SK-N-SH (cell line): Measurements from ENCODE around the gene DDX1. TPM values are rescaled to one million over a fixed set of nuclear protein-coding genes. Genes with fewer than 3 reads are reported as not detected.

Source experiments
- CTCF ChIA-PET: fragments of 300-600, 350-600 bp; formaldehyde crosslinking; extraction: SDS; loops from one replicate; lab custom pipeline; 2021; lab: Yijun Ruan, JAX
- POLR2A ChIA-PET: fragments of 350-600 bp; sonication (Branson Sonifier 250); formaldehyde crosslinking; extraction: SDS; loops from one replicate; lab custom pipeline; 2020; ENCODE audit warnings: antibody characterized with exemption, inconsistent platforms; lab: Yijun Ruan, JAX
- DNase-seq: peaks from one replicate; pipeline ENCODE4 v3.0.0; 2012
- H2AFZ ChIP-seq: fragments of 200-600 bp; sonication (generic); 2 replicates; pipeline ENCODE4 v1.8.1; 2016; ENCODE audit warnings: antibody characterized with exemption, mild to moderate bottlenecking, low read depth
- H3F3A ChIP-seq: fragments of 200-600 bp; sonication (generic); replicated peaks from 2 replicates; pipeline ENCODE3; 2016; ENCODE audit warnings: antibody characterized with exemption, mild to moderate bottlenecking; ENCODE audit not compliant: insufficient read depth
- H3K27ac ChIP-seq, 2 experiments: fragments of 200-500 bp in 1 of 2; fragments of 200-600 bp in 1 of 2; sonication (Bioruptor generic) in 1 of 2; sonication (generic), shearing (Covaris generic) in 1 of 2; 2 replicates each; pipeline versions ENCODE4 v1.5.1 to v1.6.1; 2014 to 2016; ENCODE audit warnings: low read depth in 2 of 2, inconsistent platforms in 1 of 2, low read length in 1 of 2, mild to moderate bottlenecking in 1 of 2, mixed read lengths in 1 of 2
- H3K27me3 ChIP-seq: fragments of 200-600 bp; sonication (generic), shearing (Covaris generic); 2 replicates; pipeline ENCODE4 v1.6.1; 2016; ENCODE audit warnings: mixed run types; ENCODE audit not compliant: insufficient read depth
- H3K36me3 ChIP-seq, 2 experiments: fragments of 200-500 bp in 1 of 2; fragments of 200-600 bp in 1 of 2; sonication (Bioruptor generic) in 1 of 2; sonication (generic) in 1 of 2; replicated peaks in 1 of 2; 2 replicates each; pipeline versions ENCODE3 to v1.5.1; 2014 to 2016; ENCODE audit warnings: low read length in 1 of 2, mild to moderate bottlenecking in 1 of 2; ENCODE audit not compliant: insufficient read depth in 2 of 2, control insufficient read depth in 1 of 2
- H3K4me1 ChIP-seq, 2 experiments: fragments of 200-500 bp in 1 of 2; fragments of 200-600 bp in 1 of 2; sonication (Bioruptor generic) in 1 of 2; sonication (generic), shearing (Covaris generic) in 1 of 2; 2 replicates each; pipeline versions ENCODE4 v1.5.1 to v1.6.1; 2014 to 2016; ENCODE audit warnings: low read depth in 1 of 2, low read length in 1 of 2, mixed run types in 1 of 2; ENCODE audit not compliant: insufficient read depth in 2 of 2, control insufficient read depth in 1 of 2
- H3K4me2 ChIP-seq: fragments of 200-600 bp; sonication (generic), shearing (Covaris generic); 2 replicates; pipeline ENCODE4 v1.6.1; 2017; ENCODE audit warnings: mixed run types
- H3K4me3 ChIP-seq, 2 experiments: fragments of 200-500 bp in 1 of 2; fragments of 200-600 bp in 1 of 2; sonication (Bioruptor generic) in 1 of 2; sonication (generic), shearing (Covaris generic) in 1 of 2; 2 replicates each; pipeline versions ENCODE4 v1.5.1 to v1.8.1; 2014 to 2016; ENCODE audit warnings: low read depth in 2 of 2, inconsistent platforms in 1 of 2, low read length in 1 of 2, mild to moderate bottlenecking in 1 of 2, mixed read lengths in 1 of 2, moderate library complexity in 1 of 2
- H3K79me2 ChIP-seq: fragments of 200-600 bp; sonication (generic); 2 replicates; pipeline ENCODE4 v1.8.1; 2017; ENCODE audit warnings: mild to moderate bottlenecking; ENCODE audit not compliant: insufficient read depth
- H3K9ac ChIP-seq: fragments of 200-600 bp; sonication (generic); 2 replicates; pipeline ENCODE4 v1.6.1; 2017; ENCODE audit warnings: mixed run types
- H3K9me2 ChIP-seq: fragments of 200-600 bp; sonication (generic); 2 replicates; pipeline ENCODE4 v1.6.1; 2017; ENCODE audit warnings: mixed run types
- H3K9me3 ChIP-seq: fragments of 200-600 bp; sonication (generic); 2 replicates; pipeline ENCODE4 v1.6.1; 2017; ENCODE audit warnings: mixed run types, mild to moderate bottlenecking, moderate library complexity
- H4K20me1 ChIP-seq: fragments of 200-600 bp; sonication (generic); 2 replicates; pipeline ENCODE4 v1.6.1; 2017; ENCODE audit warnings: mild to moderate bottlenecking, mixed run types; ENCODE audit not compliant: insufficient read depth
- CHD2 ChIP-seq: fragments of 150-350 bp; IDR thresholded peaks from 2 replicates; pipeline ENCODE4 v1.6.1; 2018; ENCODE audit warnings: low read length; ENCODE audit not compliant: partially characterized antibody
- CTCF ChIP-seq: fragments of 200-600 bp; sonication (generic); IDR thresholded peaks from 2 replicates; pipeline ENCODE4 v1.6.1; 2017; ENCODE audit warnings: antibody characterized with exemption, mild to moderate bottlenecking, moderate library complexity
- ELF1 ChIP-seq: IDR thresholded peaks from 2 replicates; pipeline ENCODE4 v1.4.0; 2012
- FOSL2 ChIP-seq: IDR thresholded peaks from 2 replicates; pipeline ENCODE4 v1.4.0; 2012; ENCODE audit warnings: low read depth, mild to moderate bottlenecking, moderate library complexity, borderline replicate concordance
- GABPA ChIP-seq: IDR thresholded peaks from 2 replicates; pipeline ENCODE4 v1.4.0; 2012; ENCODE audit warnings: low read depth, mild to moderate bottlenecking
- GATA2 ChIP-seq: sonication (generic); formaldehyde crosslinking; IDR thresholded peaks from 2 replicates; pipeline ENCODE4 v1.5.0; 2020; ENCODE audit warnings: mild to moderate bottlenecking, missing genetic modification reagents
- IRF3 ChIP-seq: fragments of 150-350 bp; IDR thresholded peaks from 2 replicates; pipeline ENCODE4 v1.6.1; 2016; ENCODE audit warnings: mild to moderate bottlenecking, low read depth, low read length
- MEF2A ChIP-seq: IDR thresholded peaks from 2 replicates; pipeline ENCODE4 v1.4.0; 2012; ENCODE audit warnings: low read depth, borderline replicate concordance
- NFIC ChIP-seq: IDR thresholded peaks from 2 replicates; pipeline ENCODE4 v1.4.0; 2012; ENCODE audit warnings: borderline replicate concordance
- RCOR1 ChIP-seq: fragments of 150-350 bp; IDR thresholded peaks from 2 replicates; pipeline ENCODE4 v1.6.1; 2017; ENCODE audit warnings: antibody characterized with exemption, low read length
- RFX5 ChIP-seq: IDR thresholded peaks from 2 replicates; pipeline ENCODE4 v1.6.1; 2012; ENCODE audit warnings: mild to moderate bottlenecking, improper control_type of control experiment, low read length
- SIN3A ChIP-seq: IDR thresholded peaks from 2 replicates; pipeline ENCODE4 v1.6.1; 2012; ENCODE audit warnings: low read depth, mild to moderate bottlenecking, low read length, moderate library complexity, borderline replicate concordance
- SMC3 ChIP-seq: IDR thresholded peaks from 2 replicates; pipeline ENCODE4 v1.6.1; 2012; ENCODE audit warnings: low read depth, low read length, improper control_type of control experiment
- TEAD4 ChIP-seq: IDR thresholded peaks from 2 replicates; pipeline ENCODE4 v1.4.0; 2012; ENCODE audit warnings: mild to moderate bottlenecking, borderline replicate concordance; ENCODE audit not compliant: insufficient read depth
- USF1 ChIP-seq: IDR thresholded peaks from 2 replicates; pipeline ENCODE4 v1.4.0; 2012; ENCODE audit warnings: low read depth, borderline replicate concordance
- USF2 ChIP-seq: fragments of 150-350 bp; IDR thresholded peaks from 2 replicates; pipeline ENCODE4 v1.6.1; 2017; ENCODE audit warnings: antibody characterized with exemption, low read length, low read depth, borderline replicate concordance
- WGBS: methylation state at CpG from one replicate; pipeline ENCODE4 v1.1.6; 2017; ENCODE audit warnings: low lambda C conversion rate; 5-methylcytosine and 5-hydroxymethylcytosine counted together
- polyA plus RNA-seq, 3 experiments: library from polyadenylated mRNA; depleted of rRNA; stranded (reverse); fragments of >200 nt; gene quantifications; 2 replicates each; pipeline ENCODE4 v1.2.3, GENCODE V29; 2012

DDX1 gene
- polyA plus RNA-seq, 1 of the 3 experiments (the other 2 are of a cell fraction) = 54.5 TPM

- CTCF ChIA-PET = no interaction called here
- Histone ChIP-seq H3K27me3 (no peaks in the 10 kb centered on the region), H3F3A (no peaks in the 10 kb centered on the region), H4K20me1 (no peaks in the 10 kb centered on the region), H3K9me2 (no peaks in the 10 kb centered on the region), H3K27ac (no peak overlapping the region), H3K4me2 (no peak overlapping the region), H3K9me3 (no peaks in the 10 kb centered on the region), H3K79me2 (no peaks in the 10 kb centered on the region), H2AFZ (no peak overlapping the region), H3K36me3 (no peaks in the 10 kb centered on the region), H3K9ac (no peak overlapping the region), H3K4me3 (no peak overlapping the region), H3K4me1 (peaks cover 0 to 19% of the 10 kb centered on the region in 2 experiments; a peak in 1 of 4 replicates)
- TF ChIP-seq SMC3 (no peak), USF1 (no peak), TEAD4 (no peak), MEF2A (no peak), NFIC (no peak), IRF3 (no peak), RCOR1 (no peak), GABPA (no peak), FOSL2 (no peak), USF2 (no peak), SIN3A (no peak), CHD2 (no peak), CTCF (no peak), ELF1 (no peak), GATA2 (CRISPR knock-in tag) (no peak), RFX5 (no peak)
- POLR2A ChIA-PET = no interaction called here
- 49% methylated on average over 14 of the region's 14 CpGs for WGBS
- DNase-seq = no peak
These were observed 81.6 kb downstream of the DDX1 start for GRCh38 chr2:15672961-15673918.
